ENCODE measurements around the gene TNIK. TPM values are rescaled to one million over a fixed set of nuclear protein-coding genes. Genes with fewer than 3 reads are reported as not detected.

Gene TNIK
- total RNA-seq, 1 experiment from 2014 or later: 22.4 TPM

DNA sequence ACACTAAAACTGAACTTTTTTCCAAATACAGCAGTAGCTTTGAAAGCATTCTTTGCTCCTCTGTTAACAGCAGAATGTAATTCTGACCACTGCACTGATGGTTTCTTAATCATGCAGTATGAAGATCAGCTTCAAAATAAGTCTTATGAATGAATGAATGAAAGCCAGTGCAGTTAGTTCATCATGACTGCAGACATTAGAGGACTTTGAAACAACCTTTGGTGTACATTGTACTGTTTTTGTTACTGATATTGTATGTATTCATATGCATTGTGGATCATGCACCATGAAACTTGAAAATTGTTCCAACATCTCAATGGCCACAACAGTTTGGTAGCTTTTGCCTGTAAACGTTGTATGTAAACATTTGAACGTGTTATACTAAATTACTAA, 1.3 kb upstream of the TNIK start:
- Mint-ChIP-seq H3K9me3 (ENCODE audit: unreplicated experiment) (no peaks in the 10 kb centered on the region), H3K27ac (ENCODE audit: unreplicated experiment) (no peak overlapping the region), H3K4me3 (ENCODE audit: unreplicated experiment) (peak overlapping the region; percentile 87), H3K27me3 (ENCODE audit: insufficient read depth, unreplicated experiment) (no peaks in the 10 kb centered on the region), H3K36me3 (ENCODE audit: insufficient read depth, unreplicated experiment) (no peaks in the 10 kb centered on the region), H3K4me1 (ENCODE audit: low read depth, unreplicated experiment) (peaks cover 31% of the 10 kb centered on the region)
- ChIA-PET POLR2A (no interaction called here), CTCF (interaction anchor here (1.0 kb wide), 1 partner anchor 33 kb away, joined by 8 read pairs; no protein-coding TSS in a partner anchor)
- BruUV-seq (replicated peaks): no TSS peak
- Histone ChIP-seq H3K36me3 (ENCODE audit: control insufficient read depth, insufficient read depth, low read length) (no peaks in the 10 kb centered on the region), H3K9me3 (no peaks in the 10 kb centered on the region), H3K4me1 (peaks cover 37% of the 10 kb centered on the region), H3K4me3 (ENCODE audit: low read depth, low read length) (peak overlapping the region; percentile 72), H3K27me3 (replicated peaks; ENCODE audit: control insufficient read depth, insufficient read depth, low read length) (no peaks in the 10 kb centered on the region)
- intact Hi-C loops (cut with micrococcal nuclease; ENCODE audit: unreplicated experiment): loop anchor here (2.0 to 5.0 kb wide), 5 partner anchors 15 to 501 kb away; no protein-coding TSS in a partner anchor
- no peak for DNase-seq
- TF ChIP-seq, protein P1, sequence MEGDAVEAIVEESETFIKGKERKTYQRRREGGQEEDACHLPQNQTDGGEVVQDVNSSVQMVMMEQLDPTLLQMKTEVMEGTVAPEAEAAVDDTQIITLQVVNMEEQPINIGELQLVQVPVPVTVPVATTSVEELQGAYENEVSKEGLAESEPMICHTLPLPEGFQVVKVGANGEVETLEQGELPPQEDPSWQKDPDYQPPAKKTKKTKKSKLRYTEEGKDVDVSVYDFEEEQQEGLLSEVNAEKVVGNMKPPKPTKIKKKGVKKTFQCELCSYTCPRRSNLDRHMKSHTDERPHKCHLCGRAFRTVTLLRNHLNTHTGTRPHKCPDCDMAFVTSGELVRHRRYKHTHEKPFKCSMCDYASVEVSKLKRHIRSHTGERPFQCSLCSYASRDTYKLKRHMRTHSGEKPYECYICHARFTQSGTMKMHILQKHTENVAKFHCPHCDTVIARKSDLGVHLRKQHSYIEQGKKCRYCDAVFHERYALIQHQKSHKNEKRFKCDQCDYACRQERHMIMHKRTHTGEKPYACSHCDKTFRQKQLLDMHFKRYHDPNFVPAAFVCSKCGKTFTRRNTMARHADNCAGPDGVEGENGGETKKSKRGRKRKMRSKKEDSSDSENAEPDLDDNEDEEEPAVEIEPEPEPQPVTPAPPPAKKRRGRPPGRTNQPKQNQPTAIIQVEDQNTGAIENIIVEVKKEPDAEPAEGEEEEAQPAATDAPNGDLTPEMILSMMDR (IDR thresholded peaks at IDR 0.05; ENCODE audit: insufficient read depth in 1 of 2, low read depth in 1 of 2, low read length in 1 of 2, severe bottlenecking in 1 of 2, unreplicated experiment in 1 of 2): no peak

DNA sequence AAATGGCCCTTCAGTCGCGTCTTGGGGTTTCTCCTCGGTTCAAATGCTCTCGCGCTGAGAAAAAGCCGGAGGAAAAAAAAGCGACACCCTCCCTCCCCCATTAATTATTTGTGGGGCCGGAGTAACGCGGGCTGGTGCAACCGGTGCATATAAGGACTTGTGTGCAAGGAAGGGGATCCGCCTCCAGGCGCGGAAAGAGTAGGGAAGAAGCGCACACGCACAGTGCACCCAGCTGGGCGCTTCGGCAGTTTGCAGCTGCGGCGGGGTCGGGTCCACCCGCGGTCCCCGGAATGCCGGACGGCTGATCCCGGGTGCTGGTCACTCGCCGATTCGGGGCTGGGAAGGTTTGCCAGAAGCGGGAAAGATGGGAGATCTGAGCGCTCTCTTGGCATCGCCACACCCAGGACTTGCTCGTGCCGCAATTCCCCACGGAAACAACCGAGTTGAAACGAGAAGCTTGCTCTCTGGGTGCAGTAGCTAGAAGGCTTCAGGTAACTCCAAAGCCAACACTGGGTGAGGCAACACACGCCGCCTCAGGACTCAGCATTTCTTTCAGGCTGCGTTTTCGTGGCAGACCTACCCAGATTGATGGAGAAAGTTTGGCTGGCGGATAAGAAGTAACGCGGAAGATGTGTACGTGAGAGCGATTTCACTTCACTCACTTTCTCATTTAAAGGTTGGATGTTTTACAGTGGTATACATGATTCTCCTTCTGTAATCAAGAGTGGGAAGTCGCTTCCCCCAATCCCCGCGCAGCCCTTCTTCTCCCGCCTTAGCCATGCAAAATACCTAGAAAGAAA, 720 bp upstream of the TNIK start:
- Histone ChIP-seq H3K27me3 (replicated peaks; ENCODE audit: control insufficient read depth, insufficient read depth, low read length) (no peaks in the 10 kb centered on the region), H3K4me1 (peaks cover 31% of the 10 kb centered on the region), H3K4me3 (ENCODE audit: low read depth, low read length) (peak overlapping the region; percentile 72), H3K36me3 (ENCODE audit: control insufficient read depth, insufficient read depth, low read length) (no peaks in the 10 kb centered on the region), H3K9me3 (no peaks in the 10 kb centered on the region)
- peak overlapping the region; percentile 87 for H3K4me3 Mint-ChIP-seq (ENCODE audit: unreplicated experiment)
- H3K27me3 Mint-ChIP-seq (ENCODE audit: insufficient read depth, unreplicated experiment): no peaks in the 10 kb centered on the region
- no peaks in the 10 kb centered on the region for H3K9me3 Mint-ChIP-seq (ENCODE audit: unreplicated experiment)
- POLR2A ChIA-PET: interaction anchor here (0.7 kb wide), 1 partner anchor 70 kb away, joined by 11 read pairs; no protein-coding TSS in a partner anchor
- H3K27ac Mint-ChIP-seq (ENCODE audit: unreplicated experiment): peak overlapping the region; percentile 93
- peak; percentile 68 to 78 for DNase-seq
- BruUV-seq (replicated peaks): TSS peak; percentile 78
- H3K4me1 Mint-ChIP-seq (ENCODE audit: low read depth, unreplicated experiment): peaks cover 30% of the 10 kb centered on the region
- CTCF ChIA-PET: interaction anchor here (0.6 to 1.0 kb wide), 5 partner anchors 10 to 57 kb away, joined by 4 to 11 read pairs (median 4); no protein-coding TSS in a partner anchor
- H3K36me3 Mint-ChIP-seq (ENCODE audit: insufficient read depth, unreplicated experiment): no peaks in the 10 kb centered on the region
- TF ChIP-seq, protein P1 (IDR thresholded peaks at IDR 0.05; ENCODE audit: insufficient read depth in 1 of 2, low read depth in 1 of 2, low read length in 1 of 2, severe bottlenecking in 1 of 2, unreplicated experiment in 1 of 2): no peak
- intact Hi-C loops (cut with micrococcal nuclease; ENCODE audit: unreplicated experiment): loop anchor here (1.0 to 5.0 kb wide), 6 partner anchors 14 to 500 kb away; no protein-coding TSS in a partner anchor

DNA sequence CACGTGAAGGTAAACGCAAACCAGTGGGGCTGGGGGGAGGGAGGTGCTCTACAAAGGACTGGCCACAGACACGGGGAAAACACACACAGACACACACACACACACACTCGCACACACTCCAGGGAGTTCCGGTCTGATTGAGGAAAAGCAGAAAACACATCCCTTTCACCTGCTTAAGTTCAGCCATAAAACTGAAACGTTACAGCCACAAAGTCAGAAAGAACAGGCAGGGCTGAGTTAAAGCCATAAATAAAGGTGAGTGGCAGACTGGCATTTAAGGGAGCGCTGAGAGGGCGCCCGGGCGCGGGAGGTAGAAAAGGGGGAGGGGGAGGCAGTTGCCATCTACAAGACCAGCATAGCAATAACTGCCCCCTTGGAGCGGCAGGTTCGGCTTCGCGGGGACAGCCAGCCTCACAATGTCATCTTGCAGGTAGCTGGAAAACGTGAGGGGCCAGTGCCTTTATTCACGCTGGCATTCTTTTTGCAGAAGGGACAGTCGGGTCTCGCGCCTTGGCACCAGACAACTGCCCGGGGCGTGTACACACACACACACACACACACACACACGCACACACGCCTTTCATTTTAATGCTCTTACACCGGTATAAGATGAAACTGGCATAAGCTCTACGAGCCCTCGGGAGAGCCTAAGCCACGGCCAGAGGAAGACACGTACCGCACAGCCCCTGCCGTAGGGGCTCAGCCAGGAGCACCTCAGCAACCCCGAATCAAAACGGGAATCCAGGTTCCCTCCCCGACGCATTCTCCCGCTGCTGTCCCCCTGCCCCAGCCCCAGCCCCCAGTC, 866 bp downstream of the TNIK start:
- H3K4me3 ChIP-seq (ENCODE audit: low read depth, low read length): peak overlapping the region; percentile 72
- no TSS peak for BruUV-seq (replicated peaks)
- peaks cover 16% of the 10 kb centered on the region for H3K4me1 Mint-ChIP-seq (ENCODE audit: low read depth, unreplicated experiment)
- TF ChIP-seq, protein P1 (IDR thresholded peaks at IDR 0.05; ENCODE audit: insufficient read depth in 1 of 2, low read depth in 1 of 2, low read length in 1 of 2, severe bottlenecking in 1 of 2, unreplicated experiment in 1 of 2): no peak
- H3K36me3 Mint-ChIP-seq (ENCODE audit: insufficient read depth, unreplicated experiment): no peaks in the 10 kb centered on the region
- CTCF ChIA-PET: no interaction called here
- H3K4me1 ChIP-seq: peaks cover 26% of the 10 kb centered on the region
- H3K27me3 ChIP-seq (replicated peaks; ENCODE audit: control insufficient read depth, insufficient read depth, low read length): no peaks in the 10 kb centered on the region
- intact Hi-C loops (cut with micrococcal nuclease; ENCODE audit: unreplicated experiment): no loop called here
- no peaks in the 10 kb centered on the region for H3K36me3 ChIP-seq (ENCODE audit: control insufficient read depth, insufficient read depth, low read length)
- H3K4me3 Mint-ChIP-seq (ENCODE audit: unreplicated experiment): peak overlapping the region; percentile 87
- H3K27ac Mint-ChIP-seq (ENCODE audit: unreplicated experiment): peak overlapping the region; percentile 93
- no peaks in the 10 kb centered on the region for H3K9me3 Mint-ChIP-seq (ENCODE audit: unreplicated experiment)
- no peaks in the 10 kb centered on the region for H3K9me3 ChIP-seq
- POLR2A ChIA-PET: no interaction called here
- peak in 1 of 2 experiments; percentile 45 for DNase-seq
- H3K27me3 Mint-ChIP-seq (ENCODE audit: insufficient read depth, unreplicated experiment): no peaks in the 10 kb centered on the region

Data from Caco-2 (cell line).